Endothelial cell of umbilical vein (primary cell): ENCODE results near the gene TMTC1. TPM values are rescaled to one million over a fixed set of nuclear protein-coding genes. Genes with fewer than 3 reads are reported as not detected.

Source experiments
- BruUV-seq: library from RNA; stranded (reverse); fragments of 400-500 nt; replicated peaks from 2 replicates; lab custom pipeline; 2021; lab: Mats Ljungman, UMichigan
- CTCF ChIA-PET: fragments of 300-600, 350-600 bp; sonication (Branson Sonifier 250); formaldehyde crosslinking; loops from one replicate; lab custom pipeline; 2021; ENCODE audit warnings: antibody characterized with exemption, inconsistent platforms; lab: Charles Lee
- POLR2A ChIA-PET: fragments of 300-600, 350-600 bp; sonication (Branson Sonifier 250); formaldehyde crosslinking; loops from one replicate; lab custom pipeline; 2021; ENCODE audit warnings: antibody characterized with exemption, inconsistent platforms; lab: Charles Lee
- DNase-seq: peaks from one replicate; pipeline ENCODE4 v3.0.0-alpha.2; 2011; ENCODE audit warnings: low read depth, low spot score
- FAIRE-seq: peaks from 2 replicates; lab custom pipeline; 2011; peaks lifted over from hg19 to GRCh38; lab: Jason Lieb, UNC
- H2AFZ ChIP-seq: 2 replicates; pipeline ENCODE4 v1.6.0; 2012; ENCODE audit warnings: low read depth, low read length, control low read depth, inconsistent platforms
- H3K27ac ChIP-seq: 2 replicates; pipeline ENCODE4 v1.5.1; 2011; ENCODE audit warnings: low read depth, mild to moderate bottlenecking, control low read depth, low read length, moderate library complexity; ENCODE audit not compliant: insufficient read depth
- H3K27me3 ChIP-seq, 2 experiments: 2 replicates each; pipeline versions ENCODE4 v1.6.0 to v1.6.1; 2011; ENCODE audit warnings: low read length in 2 of 2, mixed read lengths in 1 of 2; ENCODE audit not compliant: control insufficient read depth in 2 of 2, insufficient read depth in 2 of 2
- H3K36me3 ChIP-seq, 2 experiments: 2 replicates in 1 of 2; 3 replicates in 1 of 2; pipeline ENCODE4 v1.5.1; 2011; ENCODE audit warnings: low read length in 2 of 2, mild to moderate bottlenecking in 1 of 2, moderate library complexity in 1 of 2; ENCODE audit not compliant: control insufficient read depth in 2 of 2, insufficient read depth in 2 of 2; ENCODE audit errors: extremely low read depth in 1 of 2
- H3K4me1 ChIP-seq: 3 replicates; pipeline ENCODE4 v1.5.1; 2011; ENCODE audit warnings: mild to moderate bottlenecking, low read length; ENCODE audit not compliant: control insufficient read depth, insufficient read depth; ENCODE audit errors: extremely low read depth
- H3K4me2 ChIP-seq: 2 replicates; pipeline ENCODE4 v1.6.1; 2011; ENCODE audit warnings: low read length, control low read depth, mixed read lengths; ENCODE audit not compliant: insufficient read depth
- H3K4me3 ChIP-seq, 3 experiments: fragments of 200-600 bp in 1 of 3; sonication (generic), shearing (Covaris generic) in 1 of 3; replicated peaks in 1 of 3; 2 replicates each; pipeline ENCODE4 v1.5.1; 2011 to 2016; ENCODE audit warnings: control low read depth in 3 of 3, low read length in 3 of 3, mild to moderate bottlenecking in 2 of 3, inconsistent platforms in 1 of 3, low read depth in 1 of 3, moderate library complexity in 1 of 3; ENCODE audit not compliant: insufficient read depth in 1 of 3
- H3K79me2 ChIP-seq: 2 replicates; pipeline ENCODE4 v1.6.0; 2012; ENCODE audit warnings: low read length, inconsistent platforms; ENCODE audit not compliant: control insufficient read depth, insufficient read depth
- H3K9ac ChIP-seq: replicated peaks from 2 replicates; pipeline ENCODE3; 2011; ENCODE audit warnings: low read length, control low read depth; ENCODE audit not compliant: insufficient read depth; ENCODE audit errors: extremely low read depth
- H3K9me1 ChIP-seq: replicated peaks from 3 replicates; pipeline ENCODE4 v1.6.0; 2011; ENCODE audit warnings: mild to moderate bottlenecking, low read length; ENCODE audit not compliant: control insufficient read depth, insufficient read depth; ENCODE audit errors: extremely low read depth
- H3K9me3 ChIP-seq: replicated peaks from 2 replicates; pipeline ENCODE4 v1.5.1; 2012; ENCODE audit warnings: low read length, inconsistent platforms; ENCODE audit not compliant: control insufficient read depth, insufficient read depth
- H4K20me1 ChIP-seq: replicated peaks from 2 replicates; pipeline ENCODE3; 2011; ENCODE audit warnings: mild to moderate bottlenecking, low read length; ENCODE audit not compliant: control insufficient read depth, insufficient read depth; ENCODE audit errors: extremely low read depth
- EZH2 ChIP-seq: IDR thresholded peaks from 2 replicates; pipeline ENCODE4 v1.6.1; 2012; ENCODE audit warnings: borderline replicate concordance, low read depth, mild to moderate bottlenecking, moderate library complexity, low read length, inconsistent platforms; ENCODE audit not compliant: severe bottlenecking
- FOS ChIP-seq: IDR thresholded peaks from 2 replicates; pipeline ENCODE4 v1.6.1; 2011; ENCODE audit warnings: mild to moderate bottlenecking, low read length, moderate library complexity, borderline replicate concordance; ENCODE audit not compliant: insufficient read depth
- GATA2 ChIP-seq: IDR thresholded peaks from 2 replicates; pipeline ENCODE4 v1.7.0; 2011; ENCODE audit warnings: low read depth, mild to moderate bottlenecking, moderate library complexity, mixed read lengths, low read length; ENCODE audit not compliant: insufficient read length, insufficient read depth
- JUN ChIP-seq: IDR thresholded peaks from 2 replicates; pipeline ENCODE4 v1.6.1; 2011; ENCODE audit warnings: borderline replicate concordance, low read depth; ENCODE audit not compliant: insufficient read length, insufficient read depth
- MYC ChIP-seq: IDR thresholded peaks from one replicate; pipeline ENCODE4 v1.6.1; 2011; ENCODE audit warnings: mild to moderate bottlenecking, low read depth, low read length
- POLR2A ChIP-seq: IDR thresholded peaks from 2 replicates; pipeline ENCODE4 v1.6.1; 2012; ENCODE audit warnings: low read depth, mild to moderate bottlenecking, control low read depth, low read length
- POLR2AphosphoS5 ChIP-seq: IDR thresholded peaks from 2 replicates; pipeline ENCODE4 v1.6.1; 2012; ENCODE audit warnings: low read depth, mild to moderate bottlenecking, control low read depth, low read length, moderate library complexity; ENCODE audit not compliant: insufficient read depth
- dilution Hi-C: fragments of 300-500 bp; cut with MboI; formaldehyde crosslinking; loops from one replicate; pipeline ENCODE4 v1.15.0; 2019; ENCODE audit warnings: low sequenced_read_pairs; ENCODE audit not compliant: extremely low pct_ligation_motif_present
- intact Hi-C: fragments of 100-400 bp; cut with micrococcal nuclease; formaldehyde crosslinking; loops from one replicate; pipeline ENCODE4 v1.10.0; 2022
- polyA plus RNA-seq, 4 experiments: library from polyadenylated mRNA; depleted of rRNA in 3 of 4; stranded (reverse) in 3 of 4; unstranded in 1 of 4; fragments of >200 nt; gene quantifications; 2 replicates each; pipeline versions ENCODE4 v1.2.1 to v1.2.3, GENCODE V29; 2011 to 2012; ENCODE audit warnings: missing spikeins in 1 of 4
- total RNA-seq: library from RNA; stranded (reverse); gene quantifications from 2 replicates; pipeline ENCODE4 v1.2.3, GENCODE V29; 2021
- TF ChIP-seq, protein P1 (sequence below): IDR thresholded peaks from 2 replicates; pipeline ENCODE4 v1.6.1; 2011; ENCODE audit not compliant: insufficient read depth, insufficient read length
- TF ChIP-seq, protein P2 (sequence below), 2 donors: IDR thresholded peaks; 1 replicate in 1 of 2; 2 replicates in 1 of 2; pipeline ENCODE4 v1.5.1; 2011; ENCODE audit warnings: low read length in 2 of 2, mild to moderate bottlenecking in 2 of 2, moderate library complexity in 2 of 2, control low read depth in 1 of 2, inconsistent platforms in 1 of 2, low read depth in 1 of 2; ENCODE audit not compliant: insufficient read depth in 1 of 2; ENCODE audit errors: extremely low read depth in 1 of 2

Gene TMTC1
- total and polyA plus RNA-seq, 2 donors (not counting 3 experiments of a cell fraction or from before 2014, with no cell fraction given) = 5.4 to 5.9 TPM

DNA sequence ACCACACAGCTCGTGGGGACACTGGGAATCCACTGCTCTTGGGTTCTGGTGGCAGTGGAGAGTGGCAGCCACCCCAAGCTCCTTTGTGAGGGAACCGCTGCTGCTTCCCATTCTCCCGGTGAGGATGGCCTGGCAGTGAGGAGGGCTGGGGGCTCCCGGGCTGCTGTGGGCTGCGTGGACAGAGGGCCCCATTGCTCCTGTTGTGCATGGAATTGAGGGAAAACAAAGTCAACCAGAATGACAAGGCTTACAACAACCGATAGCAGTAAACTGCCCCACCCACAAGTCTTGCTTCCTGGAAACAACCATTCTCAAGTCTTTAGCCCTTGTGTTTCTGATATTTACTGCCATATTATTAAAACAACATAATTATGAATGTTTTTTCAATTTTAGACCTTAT, 32.1 kb downstream of the TMTC1 start:
- H2AFZ ChIP-seq = no peak overlapping the region
- peaks cover 0 to 2% of the 10 kb centered on the region in 2 experiments for H3K36me3 ChIP-seq
- TF ChIP-seq, protein P1, sequence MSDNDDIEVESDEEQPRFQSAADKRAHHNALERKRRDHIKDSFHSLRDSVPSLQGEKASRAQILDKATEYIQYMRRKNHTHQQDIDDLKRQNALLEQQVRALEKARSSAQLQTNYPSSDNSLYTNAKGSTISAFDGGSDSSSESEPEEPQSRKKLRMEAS = no peak
- no peak for TF ChIP-seq POLR2AphosphoS5
- no peak for TF ChIP-seq MYC
- TF ChIP-seq POLR2A = no peak
- no peak for TF ChIP-seq EZH2
- no peak for TF ChIP-seq GATA2
- TF ChIP-seq FOS = no peak
- no peak for TF ChIP-seq JUN
- TF ChIP-seq, protein P2, sequence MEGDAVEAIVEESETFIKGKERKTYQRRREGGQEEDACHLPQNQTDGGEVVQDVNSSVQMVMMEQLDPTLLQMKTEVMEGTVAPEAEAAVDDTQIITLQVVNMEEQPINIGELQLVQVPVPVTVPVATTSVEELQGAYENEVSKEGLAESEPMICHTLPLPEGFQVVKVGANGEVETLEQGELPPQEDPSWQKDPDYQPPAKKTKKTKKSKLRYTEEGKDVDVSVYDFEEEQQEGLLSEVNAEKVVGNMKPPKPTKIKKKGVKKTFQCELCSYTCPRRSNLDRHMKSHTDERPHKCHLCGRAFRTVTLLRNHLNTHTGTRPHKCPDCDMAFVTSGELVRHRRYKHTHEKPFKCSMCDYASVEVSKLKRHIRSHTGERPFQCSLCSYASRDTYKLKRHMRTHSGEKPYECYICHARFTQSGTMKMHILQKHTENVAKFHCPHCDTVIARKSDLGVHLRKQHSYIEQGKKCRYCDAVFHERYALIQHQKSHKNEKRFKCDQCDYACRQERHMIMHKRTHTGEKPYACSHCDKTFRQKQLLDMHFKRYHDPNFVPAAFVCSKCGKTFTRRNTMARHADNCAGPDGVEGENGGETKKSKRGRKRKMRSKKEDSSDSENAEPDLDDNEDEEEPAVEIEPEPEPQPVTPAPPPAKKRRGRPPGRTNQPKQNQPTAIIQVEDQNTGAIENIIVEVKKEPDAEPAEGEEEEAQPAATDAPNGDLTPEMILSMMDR (IDR thresholded peaks at IDR 0.05; ENCODE audit: extremely low read depth in 1 of 2, insufficient read depth in 1 of 2, low read depth in 1 of 2, low read length in 2 of 2) = no peak
- no peaks in the 10 kb centered on the region for H3K27me3 ChIP-seq
- CTCF ChIA-PET = no interaction called here
- POLR2A ChIA-PET = no interaction called here
- DNase-seq = no peak
- H3K79me2 ChIP-seq = no peaks in the 10 kb centered on the region
- H3K9me3 ChIP-seq = no peaks in the 10 kb centered on the region
- H3K4me1 ChIP-seq = peaks cover 4% of the 10 kb centered on the region
- H3K9me1 ChIP-seq = no peaks in the 10 kb centered on the region
- no peak overlapping the region for H3K4me2 ChIP-seq
- H3K9ac ChIP-seq = no peak overlapping the region
- dilution Hi-C loops (no loop called here), intact Hi-C loops (no loop called here)
- BruUV-seq = no TSS peak
- no peaks in the 10 kb centered on the region for H4K20me1 ChIP-seq
- H3K27ac ChIP-seq = no peak overlapping the region
- no peak overlapping the region for H3K4me3 ChIP-seq
- FAIRE-seq = no peak
